Suprapubic skin (tissue), 4 donors: ENCODE results near the gene DSC1. TPM values are rescaled to one million over a fixed set of nuclear protein-coding genes. Genes with fewer than 3 reads are reported as not detected.

Experiments
- DNase-seq, 2 donors: peaks; one replicate each; pipeline ENCODE4 v3.0.0-alpha.2; 2019; ENCODE audit warnings: low spot score in 2 of 2
- H3K27ac ChIP-seq: fragments of 200-600 bp; sonication (generic); one replicate; pipeline ENCODE4 v1.5.1; 2019
- H3K27me3 ChIP-seq: fragments of 200-600 bp; sonication (generic); one replicate; pipeline ENCODE4 v1.5.1; 2019
- H3K36me3 ChIP-seq: fragments of 200-600 bp; sonication (generic); one replicate; pipeline ENCODE4 v1.5.1; 2019
- H3K4me1 ChIP-seq: fragments of 200-600 bp; sonication (generic); one replicate; pipeline ENCODE4 v1.5.1; 2019
- H3K4me3 ChIP-seq: fragments of 200-600 bp; sonication (generic); one replicate; pipeline ENCODE4 v1.5.1; 2019; ENCODE audit warnings: mild to moderate bottlenecking
- H3K9me3 ChIP-seq: fragments of 200-600 bp; sonication (generic); one replicate; pipeline ENCODE4 v1.5.1; 2019
- CTCF ChIP-seq, 2 donors: fragments of 200-600 bp in 1 of 2; fragments of 450-650 bp in 1 of 2; sonication (generic) in 1 of 2; IDR thresholded peaks; one replicate each; pipeline ENCODE4 v1.5.1; 2016 to 2019; ENCODE audit warnings: antibody characterized with exemption in 2 of 2, mild to moderate bottlenecking in 1 of 2, moderate library complexity in 1 of 2
- EP300 ChIP-seq: sonication (generic); formaldehyde crosslinking; IDR thresholded peaks from one replicate; pipeline ENCODE4 v1.6.1; 2017; ENCODE audit warnings: antibody characterized with exemption
- POLR2A ChIP-seq, 2 donors: fragments of 450-650 bp; IDR thresholded peaks; one replicate each; pipeline ENCODE4 v1.6.1; 2017; ENCODE audit warnings: antibody characterized with exemption in 2 of 2, mild to moderate bottlenecking in 2 of 2, moderate library complexity in 2 of 2
- POLR2AphosphoS5 ChIP-seq, 3 donors: sonication (generic); formaldehyde crosslinking; IDR thresholded peaks; one replicate each; pipeline ENCODE4 v1.6.1; 2017; ENCODE audit warnings: antibody characterized with exemption in 3 of 3
- WGBS: methylation state at CpG from one replicate; pipeline ENCODE4 v1.1.5; 2018; 5-methylcytosine and 5-hydroxymethylcytosine counted together
- total RNA-seq, 4 donors: library from RNA; depleted of rRNA; stranded (reverse); fragments of >200 nt; gene quantifications; one replicate each; pipeline ENCODE4 v1.1.0, GENCODE V29; 2016

DSC1 gene
- total RNA-seq, 4 donors from 2014 or later: 120 to 640 (median 465) TPM

- no peak for DNase-seq
- Histone ChIP-seq H3K4me1 (peaks cover 19% of the 10 kb centered on the region), H3K36me3 (no peaks in the 10 kb centered on the region), H3K9me3 (no peaks in the 10 kb centered on the region), H3K4me3 (no peak overlapping the region), H3K27ac (no peak overlapping the region), H3K27me3 (peaks cover 11% of the 10 kb centered on the region)
- no peak for TF ChIP-seq EP300
- TF ChIP-seq POLR2A (IDR thresholded peaks at IDR 0.05): no peak
- TF ChIP-seq CTCF (IDR thresholded peaks at IDR 0.05): no peak
- TF ChIP-seq POLR2AphosphoS5 (IDR thresholded peaks at IDR 0.05): no peak
- WGBS: 68% methylated on average over 3 of the region's 3 CpGs
Measured at GRCh38 chr18:31104444-31104843, 58.2 kb downstream of the DSC1 start.

GRCh38 chr18:31103423-31103822 lies 59.2 kb downstream of the DSC1 start:
- TF ChIP-seq POLR2AphosphoS5 (IDR thresholded peaks at IDR 0.05) (no peak), CTCF (IDR thresholded peaks at IDR 0.05) (no peak), POLR2A (IDR thresholded peaks at IDR 0.05) (no peak), EP300 (no peak)
- peaks cover 11% of the 10 kb centered on the region for H3K27me3 ChIP-seq
- H3K27ac ChIP-seq: peak overlapping the region; percentile 14
- no peak for DNase-seq
- no peak overlapping the region for H3K4me3 ChIP-seq
- H3K36me3 ChIP-seq: no peaks in the 10 kb centered on the region
- no peaks in the 10 kb centered on the region for H3K9me3 ChIP-seq
- WGBS: 46% methylated on average over 3 of the region's 3 CpGs
- H3K4me1 ChIP-seq: peaks cover 19% of the 10 kb centered on the region

GRCh38 chr18:31102941-31103340 lies 59.7 kb downstream of the DSC1 start:
- no peaks in the 10 kb centered on the region for H3K36me3 ChIP-seq
- 59% methylated on average over 2 of the region's 2 CpGs for WGBS
- peak overlapping the region; percentile 14 for H3K27ac ChIP-seq

GRCh38 chr18:31102025-31102684 lies 60.5 kb downstream of the DSC1 start, which contains the start of gene DSC2:
Gene DSC2 (minus strand): TSS chr18:31102421. CDS start chr18:31101971, 450 bp downstream.
- peak within 1 kb of the TSS; percentile 67 for H3K4me3 ChIP-seq
- peak within 1 kb of the TSS; percentile 95 for H3K27ac ChIP-seq
- TF ChIP-seq POLR2AphosphoS5 (IDR thresholded peaks at IDR 0.05): no peak
- H3K27me3 ChIP-seq: peaks cover 11% of the 10 kb centered on the region
- peaks cover 19% of the 10 kb centered on the region for H3K4me1 ChIP-seq
- no peaks in the 10 kb centered on the region for H3K9me3 ChIP-seq
- H3K36me3 ChIP-seq: no peaks in the 10 kb centered on the region
- peak; percentile 68 to 79 for DNase-seq
- WGBS: 2% methylated on average over 12 of the region's 44 CpGs

More at GRCh38 chr18:31102941-31103340, 59.7 kb downstream of the DSC1 start:
- no peak for DNase-seq
- Histone ChIP-seq H3K9me3 (no peaks in the 10 kb centered on the region), H3K4me3 (peak overlapping the region; percentile 67), H3K4me1 (peaks cover 19% of the 10 kb centered on the region), H3K27me3 (peaks cover 11% of the 10 kb centered on the region)
- TF ChIP-seq EP300 (no peak), CTCF (IDR thresholded peaks at IDR 0.05) (no peak), POLR2AphosphoS5 (IDR thresholded peaks at IDR 0.05) (no peak), POLR2A (IDR thresholded peaks at IDR 0.05) (no peak)

GRCh38 chr18:31101183-31102024 lies 61.3 kb downstream of the DSC1 start:
- H3K27me3 ChIP-seq: peaks cover 11% of the 10 kb centered on the region
- H3K4me3 ChIP-seq: peak overlapping the region; percentile 67
- TF ChIP-seq POLR2A (IDR thresholded peaks at IDR 0.05): peak in 1 of 2 donors; percentile 35
- no peak for TF ChIP-seq EP300
- 3% methylated on average over 34 of the region's 72 CpGs for WGBS
- peak; percentile 73 to 83 for DNase-seq
- peak overlapping the region; percentile 95 for H3K27ac ChIP-seq
- H3K4me1 ChIP-seq: peaks cover 19% of the 10 kb centered on the region
- H3K36me3 ChIP-seq: no peaks in the 10 kb centered on the region
- H3K9me3 ChIP-seq: no peaks in the 10 kb centered on the region
